BLaER1 (cell line): Measurements from ENCODE around the gene PFKP.

Experiments
- H3K27ac ChIP-seq: shearing (Covaris generic); formaldehyde crosslinking; 2 replicates; pipeline ENCODE4 v1.8.1; 2022
- H3K27me3 ChIP-seq: shearing (Covaris generic); formaldehyde crosslinking; 2 replicates; pipeline ENCODE4 v1.8.1; 2022
- H3K36me3 ChIP-seq: shearing (Covaris generic); formaldehyde crosslinking; 2 replicates; pipeline ENCODE4 v1.8.1; 2022
- H3K4me1 ChIP-seq: shearing (Covaris generic); formaldehyde crosslinking; 2 replicates; pipeline ENCODE4 v1.8.1; 2022
- H3K4me2 ChIP-seq: shearing (Covaris generic); formaldehyde crosslinking; 2 replicates; pipeline ENCODE4 v1.8.1; 2022
- H3K4me3 ChIP-seq: shearing (Covaris generic); formaldehyde crosslinking; 2 replicates; pipeline ENCODE4 v1.8.1; 2022
- H3K9ac ChIP-seq: shearing (Covaris generic); formaldehyde crosslinking; 2 replicates; pipeline ENCODE4 v1.8.1; 2022
- H3K9me3 ChIP-seq: shearing (Covaris generic); formaldehyde crosslinking; 2 replicates; pipeline ENCODE4 v1.8.1; 2022
- H4K20me1 ChIP-seq: shearing (Covaris generic); formaldehyde crosslinking; 2 replicates; pipeline ENCODE4 v1.8.1; 2022
- Cebpa-rat ChIP-seq: shearing (Covaris generic); IDR thresholded peaks from 2 replicates; pipeline ENCODE4 v1.8.1; 2022

The PFKP gene

GRCh38 chr10:3068201-3068967 lies 1.0 kb downstream of the PFKP start:
- H3K27ac ChIP-seq, result peak overlapping the region; percentile 91
- no peak for TF ChIP-seq Cebpa-rat

GRCh38 chr10:3068968-3069737 lies 1.8 kb downstream of the PFKP start:
- peak overlapping the region; percentile 98 for H3K4me3 ChIP-seq

More at GRCh38 chr10:3068201-3068967, 1.0 kb downstream of the PFKP start:
- Histone ChIP-seq H3K36me3 (peaks cover 35% of the 10 kb centered on the region), H3K27me3 (peaks cover 15% of the 10 kb centered on the region; the same call in 1 of the 2 replicates), H4K20me1 (peaks cover 74% of the 10 kb centered on the region), H3K4me1 (peaks cover 78% of the 10 kb centered on the region), H3K9me3 (no peaks in the 10 kb centered on the region), H3K4me2 (peak overlapping the region; percentile 95), H3K9ac (peak overlapping the region; percentile 91), H3K4me3 (peak overlapping the region; percentile 98)

GRCh38 chr10:3069876-3070275 lies 2.5 kb downstream of the PFKP start:
- Histone ChIP-seq H3K36me3 (peaks cover 50% of the 10 kb centered on the region), H4K20me1 (peaks cover 81% of the 10 kb centered on the region), H3K4me1 (peaks cover 79% of the 10 kb centered on the region), H3K27ac (no peak overlapping the region), H3K4me3 (peak overlapping the region; percentile 98), H3K9ac (peak overlapping the region; percentile 91; the same call in 1 of the 2 replicates), H3K4me2 (peak overlapping the region; percentile 95), H3K9me3 (no peaks in the 10 kb centered on the region), H3K27me3 (peaks cover 15% of the 10 kb centered on the region; the same call in 1 of the 2 replicates)
- no peak for TF ChIP-seq Cebpa-rat

More at GRCh38 chr10:3068968-3069737, 1.8 kb downstream of the PFKP start:
- Histone ChIP-seq H3K27me3 (peaks cover 15% of the 10 kb centered on the region; the same call in 1 of the 2 replicates), H4K20me1 (peaks cover 78% of the 10 kb centered on the region), H3K4me1 (peaks cover 79% of the 10 kb centered on the region), H3K36me3 (peaks cover 43% of the 10 kb centered on the region), H3K9me3 (no peaks in the 10 kb centered on the region), H3K4me2 (peak overlapping the region; percentile 95), H3K9ac (peak overlapping the region; percentile 91), H3K27ac (peak overlapping the region; percentile 91)
- no peak for TF ChIP-seq Cebpa-rat

- H3K9me3 ChIP-seq, result no peaks in the 10 kb centered on the region
- no peak overlapping the region for H3K4me3 ChIP-seq
- H3K27ac ChIP-seq, result peak overlapping the region; percentile 30; the same call in 1 of the 2 replicates
- H3K4me1 ChIP-seq, result peaks cover 70% of the 10 kb centered on the region
- TF ChIP-seq Cebpa-rat, result no peak
- H3K36me3 ChIP-seq, result peaks cover 68% of the 10 kb centered on the region
- peaks cover 5% of the 10 kb centered on the region; the same call in 1 of the 2 replicates for H3K27me3 ChIP-seq
- peak overlapping the region; percentile 95 for H3K4me2 ChIP-seq
- H3K9ac ChIP-seq, result 0 out of 2 replicates have a peak overlapping the region, but pooled peaks have one; percentile 38
- peaks cover 81% of the 10 kb centered on the region for H4K20me1 ChIP-seq
Observed at GRCh38 chr10:3071405-3072198, 4.3 kb downstream of the PFKP start.

- Histone ChIP-seq H3K4me1 (peaks cover 70% of the 10 kb centered on the region), H3K27ac (no peak overlapping the region), H3K36me3 (peaks cover 72% of the 10 kb centered on the region), H3K4me2 (peak overlapping the region; percentile 95; the same call in 1 of the 2 replicates), H3K9ac (no peak overlapping the region), H4K20me1 (peaks cover 90% of the 10 kb centered on the region), H3K4me3 (no peak overlapping the region), H3K9me3 (no peaks in the 10 kb centered on the region), H3K27me3 (no peaks in the 10 kb centered on the region)
- no peak for TF ChIP-seq Cebpa-rat
Observed at GRCh38 chr10:3072641-3073360, 5.5 kb downstream of the PFKP start.

GRCh38 chr10:3074145-3074665 lies 6.9 kb downstream of the PFKP start:
- no peak overlapping the region for H3K27ac ChIP-seq
- H3K4me1 ChIP-seq, result peaks cover 82% of the 10 kb centered on the region
- peaks cover 85% of the 10 kb centered on the region for H3K36me3 ChIP-seq
- H3K9ac ChIP-seq, result no peak overlapping the region
- H3K9me3 ChIP-seq, result no peaks in the 10 kb centered on the region
- no peak overlapping the region for H3K4me3 ChIP-seq
- H3K27me3 ChIP-seq, result no peaks in the 10 kb centered on the region
- peaks cover 100% of the 10 kb centered on the region for H4K20me1 ChIP-seq
- H3K4me2 ChIP-seq, result no peak overlapping the region
- no peak for TF ChIP-seq Cebpa-rat

GRCh38 chr10:3074985-3075600 lies 7.7 kb downstream of the PFKP start:
- H3K36me3 ChIP-seq, result peaks cover 85% of the 10 kb centered on the region

GRCh38 chr10:3076138-3076537 lies 8.8 kb downstream of the PFKP start:
- Histone ChIP-seq H3K9me3 (no peaks in the 10 kb centered on the region), H3K4me2 (no peak overlapping the region), H3K27ac (no peak overlapping the region), H3K27me3 (no peaks in the 10 kb centered on the region), H3K4me1 (peaks cover 68% of the 10 kb centered on the region), H4K20me1 (peaks cover 99% of the 10 kb centered on the region), H3K36me3 (peaks cover 81% of the 10 kb centered on the region), H3K4me3 (no peak overlapping the region), H3K9ac (no peak overlapping the region)
- TF ChIP-seq Cebpa-rat, result no peak

More at GRCh38 chr10:3074985-3075600, 7.7 kb downstream of the PFKP start:
- Histone ChIP-seq H3K4me1 (peaks cover 78% of the 10 kb centered on the region), H3K27me3 (no peaks in the 10 kb centered on the region), H3K27ac (no peak overlapping the region), H4K20me1 (peaks cover 99% of the 10 kb centered on the region), H3K9me3 (no peaks in the 10 kb centered on the region), H3K4me2 (no peak overlapping the region), H3K9ac (no peak overlapping the region), H3K4me3 (no peak overlapping the region)
- TF ChIP-seq Cebpa-rat, result no peak
